ENCODE data around the gene CAMSAP1. TPM values are rescaled to one million over a fixed set of nuclear protein-coding genes. Genes with fewer than 3 reads are reported as not detected.

Gene CAMSAP1
- total and polyA plus RNA-seq, 2 of the 4 experiments (the other 2 are of a cell fraction), result 8.2 to 19.5 TPM

DNA sequence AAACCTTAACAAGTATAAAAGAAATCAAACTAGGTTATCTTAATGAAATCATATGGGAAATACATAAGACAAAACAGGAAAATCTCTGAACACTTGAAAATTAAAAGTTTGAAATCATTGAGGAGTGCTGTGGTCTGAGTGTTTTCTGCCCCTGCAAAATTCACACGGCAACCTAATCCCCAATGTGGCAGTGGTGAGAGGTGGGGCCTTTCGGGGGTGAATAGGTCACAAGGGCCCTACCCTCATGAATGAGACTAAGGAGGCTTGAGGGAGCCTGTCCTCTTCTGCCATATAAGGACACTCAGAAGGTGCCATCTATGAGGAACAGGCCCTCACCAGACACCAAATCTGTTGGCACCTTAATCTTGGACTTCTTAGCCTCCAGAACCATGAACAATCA lies 10.7 kb downstream of the CAMSAP1 start:
- H2AFZ ChIP-seq (replicated peaks; ENCODE audit: low read length, poor library complexity), result no peak overlapping the region
- dilution Hi-C loops (cut with HindIII; ENCODE audit: low sequenced_read_pairs, unreplicated experiment), result no loop called here
- no peak overlapping the region for H2AK5ac ChIP-seq (ENCODE audit: low read depth, low read length)
- in situ Hi-C loops (cut with MboI; ENCODE audit: low sequenced_read_pairs), result no loop called here
- TF ChIP-seq, protein P1, sequence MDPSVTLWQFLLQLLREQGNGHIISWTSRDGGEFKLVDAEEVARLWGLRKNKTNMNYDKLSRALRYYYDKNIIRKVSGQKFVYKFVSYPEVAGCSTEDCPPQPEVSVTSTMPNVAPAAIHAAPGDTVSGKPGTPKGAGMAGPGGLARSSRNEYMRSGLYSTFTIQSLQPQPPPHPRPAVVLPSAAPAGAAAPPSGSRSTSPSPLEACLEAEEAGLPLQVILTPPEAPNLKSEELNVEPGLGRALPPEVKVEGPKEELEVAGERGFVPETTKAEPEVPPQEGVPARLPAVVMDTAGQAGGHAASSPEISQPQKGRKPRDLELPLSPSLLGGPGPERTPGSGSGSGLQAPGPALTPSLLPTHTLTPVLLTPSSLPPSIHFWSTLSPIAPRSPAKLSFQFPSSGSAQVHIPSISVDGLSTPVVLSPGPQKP (IDR thresholded peaks at IDR 0.05; ENCODE audit: borderline replicate concordance, low read depth, low read length), result no peak
- TF ChIP-seq FOS (IDR thresholded peaks at IDR 0.05; ENCODE audit: low read depth, low read length) (no peak), MXI1 (IDR thresholded peaks at IDR 0.05; ENCODE audit: borderline replicate concordance, low read depth, low read length) (no peak), CHD1 (IDR thresholded peaks at IDR 0.05; ENCODE audit: low read depth, low read length) (no peak), SMC3 (IDR thresholded peaks at IDR 0.05; ENCODE audit: low read depth, low read length) (no peak), RAD21 (IDR thresholded peaks at IDR 0.05; ENCODE audit: low read length) (no peak), RCOR1 (IDR thresholded peaks at IDR 0.05; ENCODE audit: insufficient replicate concordance, low read length) (no peak), MAFK (IDR thresholded peaks at IDR 0.05; ENCODE audit: low read depth, low read length) (no peak), RFX5 (IDR thresholded peaks at IDR 0.05; ENCODE audit: low read depth, low read length) (no peak), CEBPB (IDR thresholded peaks at IDR 0.05; ENCODE audit: low read depth, low read length) (no peak), POLR2A (IDR thresholded peaks at IDR 0.05; ENCODE audit: low read depth, low read length) (no peak), MAZ (IDR thresholded peaks at IDR 0.05; ENCODE audit: borderline replicate concordance, low read depth, low read length) (no peak), NFE2L2 (IDR thresholded peaks at IDR 0.05; ENCODE audit: low read depth, low read length) (no peak)
- TF ChIP-seq, protein P2, sequence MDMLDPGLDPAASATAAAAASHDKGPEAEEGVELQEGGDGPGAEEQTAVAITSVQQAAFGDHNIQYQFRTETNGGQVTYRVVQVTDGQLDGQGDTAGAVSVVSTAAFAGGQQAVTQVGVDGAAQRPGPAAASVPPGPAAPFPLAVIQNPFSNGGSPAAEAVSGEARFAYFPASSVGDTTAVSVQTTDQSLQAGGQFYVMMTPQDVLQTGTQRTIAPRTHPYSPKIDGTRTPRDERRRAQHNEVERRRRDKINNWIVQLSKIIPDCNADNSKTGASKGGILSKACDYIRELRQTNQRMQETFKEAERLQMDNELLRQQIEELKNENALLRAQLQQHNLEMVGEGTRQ (IDR thresholded peaks at IDR 0.05; ENCODE audit: low read depth, low read length), result no peak
- TF ChIP-seq, protein P3, sequence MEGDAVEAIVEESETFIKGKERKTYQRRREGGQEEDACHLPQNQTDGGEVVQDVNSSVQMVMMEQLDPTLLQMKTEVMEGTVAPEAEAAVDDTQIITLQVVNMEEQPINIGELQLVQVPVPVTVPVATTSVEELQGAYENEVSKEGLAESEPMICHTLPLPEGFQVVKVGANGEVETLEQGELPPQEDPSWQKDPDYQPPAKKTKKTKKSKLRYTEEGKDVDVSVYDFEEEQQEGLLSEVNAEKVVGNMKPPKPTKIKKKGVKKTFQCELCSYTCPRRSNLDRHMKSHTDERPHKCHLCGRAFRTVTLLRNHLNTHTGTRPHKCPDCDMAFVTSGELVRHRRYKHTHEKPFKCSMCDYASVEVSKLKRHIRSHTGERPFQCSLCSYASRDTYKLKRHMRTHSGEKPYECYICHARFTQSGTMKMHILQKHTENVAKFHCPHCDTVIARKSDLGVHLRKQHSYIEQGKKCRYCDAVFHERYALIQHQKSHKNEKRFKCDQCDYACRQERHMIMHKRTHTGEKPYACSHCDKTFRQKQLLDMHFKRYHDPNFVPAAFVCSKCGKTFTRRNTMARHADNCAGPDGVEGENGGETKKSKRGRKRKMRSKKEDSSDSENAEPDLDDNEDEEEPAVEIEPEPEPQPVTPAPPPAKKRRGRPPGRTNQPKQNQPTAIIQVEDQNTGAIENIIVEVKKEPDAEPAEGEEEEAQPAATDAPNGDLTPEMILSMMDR (conservative IDR thresholded peaks at IDR 0.05; ENCODE audit: low read depth, low read length), result no peak
- no peaks in the 10 kb centered on the region for H3K27me3 ChIP-seq (ENCODE audit: control insufficient read depth, insufficient read depth, low read length)
- H3K56ac ChIP-seq (ENCODE audit: extremely low read depth, insufficient read depth, low read length), result no peak overlapping the region
- no peak overlapping the region for H3K14ac ChIP-seq (replicated peaks; ENCODE audit: low read depth, low read length)
- no peaks in the 10 kb centered on the region for H3K36me3 ChIP-seq (ENCODE audit: control insufficient read depth, insufficient read depth, low read length)
- H3K4me3 ChIP-seq (ENCODE audit: insufficient read depth, low read depth, low read length), result no peak overlapping the region
- H4K20me1 ChIP-seq (ENCODE audit: insufficient read depth, low read length), result peaks cover 86% of the 10 kb centered on the region
- H3K79me1 ChIP-seq (ENCODE audit: low read depth in 1 of 2, low read length in 2 of 2), result peaks cover 41 to 72% of the 10 kb centered on the region in 2 experiments
- H3K4ac ChIP-seq (ENCODE audit: low read depth, low read length), result no peak overlapping the region
- CTCF ChIA-PET, result no interaction called here
- H4K8ac ChIP-seq (ENCODE audit: low read depth in 2 of 2, low read length in 2 of 2), result no peak overlapping the region
- BruUV-seq (replicated peaks), result no TSS peak
- no peak overlapping the region for H2BK5ac ChIP-seq (ENCODE audit: low read depth, low read length, poor library complexity, severe bottlenecking)
- DNase-seq (no peak), ATAC-seq (ENCODE audit: low read depth) (no peak)
- peaks cover 2% of the 10 kb centered on the region; the same call in 1 of the 2 replicates for H3K9me3 ChIP-seq (ENCODE audit: control insufficient read depth, insufficient read depth, low read length)
- H3K9me1 ChIP-seq (ENCODE audit: insufficient read depth, low read length), result peaks cover 16% of the 10 kb centered on the region; the same call in 1 of the 2 replicates
- no peak overlapping the region for H3K23ac ChIP-seq (ENCODE audit: low read depth, low read length)
- no peak overlapping the region for H3K27ac ChIP-seq (ENCODE audit: insufficient read depth, low read length)
- intact Hi-C loops (cut with micrococcal nuclease), result no loop called here
- H4K5ac ChIP-seq (ENCODE audit: low read depth, low read length), result no peak overlapping the region
- no peak overlapping the region for H2BK15ac ChIP-seq (ENCODE audit: low read depth, low read length)
- no peak overlapping the region for H2BK120ac ChIP-seq (ENCODE audit: low read depth, low read length)
- no peak overlapping the region for H2AK9ac ChIP-seq (replicated peaks; ENCODE audit: low read depth, low read length, poor library complexity)
- no CpG with 5 or more reads among the region's 2 CpGs for WGBS, 2 experiments (ENCODE audit: extremely low coverage in 2 of 2, insufficient read length in 1 of 2)
- no peaks in the 10 kb centered on the region for H3K4me1 ChIP-seq (ENCODE audit: control insufficient read depth, insufficient read depth, low read length)
- H3K18ac ChIP-seq (ENCODE audit: low read depth, low read length), result no peak overlapping the region
- POLR2A ChIA-PET (ENCODE audit: unreplicated experiment), result no interaction called here
- H2BK20ac ChIP-seq (ENCODE audit: low read depth, low read length), result no peak overlapping the region
- H3K4me2 ChIP-seq (ENCODE audit: low read depth, low read length), result no peak overlapping the region
- H4K91ac ChIP-seq (ENCODE audit: insufficient read depth, low read depth, low read length), result no peak overlapping the region
- H3K9ac ChIP-seq (ENCODE audit: low read depth, low read length), result no peak overlapping the region

Data from IMR-90 (cell line).